NCI-H446 (cell line): Measurements from ENCODE around the gene PRDX5.
A peak's percentile ranks its signal among the peaks of the same experiment; 100 is the strongest.

Experiments used
- DNase-seq, 2 experiments: peaks; one replicate each; lab custom pipeline; 2025; lab: John Stamatoyannopoulos, UW

Gene PRDX5

DNA sequence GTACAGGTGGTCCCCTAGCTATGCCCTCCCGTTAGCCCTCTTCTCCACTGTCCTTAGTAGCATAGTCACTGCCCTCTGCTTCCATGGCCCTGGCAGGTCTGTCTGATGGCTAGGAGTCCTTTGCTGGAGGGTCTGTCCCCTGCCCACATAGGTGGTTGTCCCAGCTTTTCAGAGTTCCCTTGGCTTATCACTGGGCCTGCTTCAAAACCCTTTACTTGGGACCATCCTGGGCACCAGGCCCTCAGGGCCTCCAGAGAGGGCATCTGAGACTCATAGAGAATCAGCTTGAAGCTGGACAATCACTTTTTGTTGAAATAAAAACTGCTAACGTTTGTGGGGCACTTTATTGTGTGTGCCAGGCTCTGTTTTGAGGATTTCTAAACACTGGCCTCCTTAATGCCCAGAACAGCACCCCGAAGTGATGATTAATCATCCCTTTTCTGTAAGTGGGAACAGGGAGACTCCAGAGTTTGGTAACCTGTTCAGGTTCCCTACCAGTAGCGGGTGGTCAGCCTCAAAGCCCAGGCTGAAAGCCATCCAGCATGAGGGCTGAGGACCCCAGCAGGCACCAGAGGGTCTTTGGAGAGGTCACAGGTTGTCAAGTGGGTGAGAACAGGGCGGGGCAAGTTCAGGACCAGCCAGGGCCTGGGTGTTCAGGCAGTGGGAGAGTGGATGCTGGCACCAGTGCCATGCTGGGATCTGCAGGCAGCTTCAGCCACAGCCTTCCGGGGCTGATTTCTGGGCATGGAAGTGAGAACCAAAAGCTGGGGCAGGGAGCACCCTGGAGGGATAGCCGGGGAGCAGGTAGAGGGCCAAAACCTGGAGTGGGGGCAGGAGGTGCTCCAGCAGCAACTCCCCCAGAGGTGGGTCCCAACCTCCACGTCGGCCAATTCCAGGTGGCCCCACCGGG lies 27.3 kb upstream of the PRDX5 start:
- DNase-seq: no peak

DNA sequence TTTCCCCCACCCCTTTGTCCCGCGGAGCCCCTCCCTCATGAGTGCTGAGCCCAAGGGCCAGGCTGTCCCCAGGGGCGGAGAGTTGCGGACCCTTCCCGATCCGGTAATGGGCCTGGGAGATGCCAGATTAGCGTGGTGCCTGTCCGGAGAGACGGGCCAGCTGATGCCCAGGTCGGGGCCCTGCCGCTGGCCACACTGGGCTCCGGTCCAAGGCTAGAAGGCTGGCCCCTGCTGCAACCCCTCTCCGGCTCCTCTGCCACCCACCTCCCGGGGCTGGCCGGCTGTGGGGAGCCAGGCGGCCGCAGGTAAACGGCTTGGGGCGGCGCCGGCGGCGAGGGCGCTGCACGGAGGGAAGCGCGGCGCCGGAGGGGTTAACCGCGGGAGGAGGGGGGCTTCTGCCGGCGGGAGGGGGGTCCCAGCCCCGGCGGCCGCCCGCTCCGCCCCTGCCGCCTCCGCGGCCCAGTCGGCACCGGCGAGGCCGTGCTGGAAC lies 26.6 kb upstream of the PRDX5 start, which contains the start of gene KCNK4:
TSS of gene KCNK4 (plus strand) at position 41 of the 490 bp plus-strand sequence. CDS start 1,717 bp downstream, outside the sequence.
- DNase-seq: no peak

DNA sequence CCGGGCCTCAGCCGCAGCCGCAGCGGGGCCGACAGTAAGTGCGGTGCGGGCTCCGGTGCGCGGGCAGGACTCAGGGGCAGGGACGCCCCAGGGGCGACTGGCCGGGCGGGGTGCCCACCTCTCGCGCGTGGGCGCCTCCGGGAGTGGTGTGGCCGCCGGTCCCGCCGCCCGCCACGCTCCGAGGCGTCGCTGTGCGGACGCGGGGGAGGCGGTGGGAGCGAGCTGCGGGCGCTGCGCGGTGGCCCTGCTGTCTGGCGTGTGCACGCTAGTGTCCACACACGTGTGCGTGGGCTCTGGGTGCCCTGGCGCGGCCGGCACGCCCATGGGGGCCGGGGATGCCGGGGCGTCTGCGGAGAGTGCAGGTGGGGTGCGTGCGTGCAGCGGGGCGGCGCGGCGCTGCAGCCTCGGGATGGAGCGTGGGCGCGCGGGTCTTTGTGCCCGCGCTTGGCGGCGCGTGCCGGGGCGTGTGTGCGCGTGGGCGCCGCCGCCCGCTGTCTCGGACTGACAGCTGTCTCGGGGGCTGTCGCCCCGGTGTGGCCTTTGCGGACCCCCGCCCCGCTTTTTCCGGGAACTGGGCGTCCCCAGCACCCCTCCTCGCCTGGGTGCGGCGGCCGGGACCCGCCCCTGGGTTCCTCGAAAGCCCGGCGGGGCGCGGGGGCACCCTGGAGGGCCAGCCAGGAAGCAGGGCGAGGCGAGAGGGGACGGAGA lies 26.0 kb upstream of the PRDX5 start:
- no peak for DNase-seq

DNA sequence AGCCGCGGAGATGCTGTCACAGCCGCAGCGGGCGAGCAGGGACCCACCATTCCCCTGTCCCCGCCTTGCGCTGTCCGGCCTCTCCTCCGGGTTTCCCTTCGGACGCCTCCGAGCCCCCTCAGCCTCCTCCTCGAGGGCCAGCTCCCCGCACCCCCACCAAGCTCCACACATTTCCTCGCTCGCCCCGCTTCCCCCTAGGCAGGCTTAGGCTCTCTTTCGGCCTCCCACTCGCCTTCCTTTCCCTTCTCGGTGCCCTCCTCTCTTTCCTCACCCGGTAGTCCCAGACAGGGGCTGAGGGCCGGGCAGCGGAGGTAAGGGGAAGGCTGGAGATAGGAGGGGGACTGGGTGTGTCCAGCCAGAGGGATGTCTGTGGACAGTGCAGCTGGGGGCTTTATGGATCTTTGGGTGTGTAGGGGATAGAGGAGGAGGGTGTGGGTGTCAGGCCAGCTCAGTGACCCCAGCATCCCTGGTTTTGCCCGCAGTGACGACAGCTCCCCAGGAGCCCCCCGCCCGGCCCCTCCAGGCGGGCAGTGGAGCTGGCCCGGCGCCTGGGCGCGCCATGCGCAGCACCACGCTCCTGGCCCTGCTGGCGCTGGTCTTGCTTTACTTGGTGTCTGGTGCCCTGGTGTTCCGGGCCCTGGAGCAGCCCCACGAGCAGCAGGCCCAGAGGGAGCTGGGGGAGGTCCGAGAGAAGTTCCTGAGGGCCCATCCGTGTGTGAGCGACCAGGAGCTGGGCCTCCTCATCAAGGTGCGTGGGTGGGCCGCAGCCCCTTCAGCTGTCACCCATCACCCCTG lies 25.3 kb upstream of the PRDX5 start:
- DNase-seq: no peak

DNA sequence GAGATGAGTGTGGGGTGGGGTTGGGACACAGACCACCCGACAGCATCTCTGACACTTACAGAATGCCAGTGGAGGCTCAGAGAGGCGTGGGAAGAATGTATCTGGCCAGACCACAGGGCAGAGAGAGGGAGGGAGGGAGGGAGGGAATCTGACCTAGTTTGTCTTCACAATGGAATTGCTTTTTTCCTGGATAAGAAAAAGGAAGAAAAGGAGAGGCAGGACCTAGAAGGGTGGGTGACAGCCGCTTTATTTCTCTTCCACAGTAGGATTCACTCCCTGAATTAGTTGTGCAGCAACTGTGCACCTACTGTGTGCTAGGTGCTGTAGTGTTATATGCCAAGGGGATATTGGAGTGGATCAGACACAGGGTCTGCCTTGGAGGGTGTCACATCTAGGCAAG lies 23.1 kb upstream of the PRDX5 start:
- no peak for DNase-seq

DNA sequence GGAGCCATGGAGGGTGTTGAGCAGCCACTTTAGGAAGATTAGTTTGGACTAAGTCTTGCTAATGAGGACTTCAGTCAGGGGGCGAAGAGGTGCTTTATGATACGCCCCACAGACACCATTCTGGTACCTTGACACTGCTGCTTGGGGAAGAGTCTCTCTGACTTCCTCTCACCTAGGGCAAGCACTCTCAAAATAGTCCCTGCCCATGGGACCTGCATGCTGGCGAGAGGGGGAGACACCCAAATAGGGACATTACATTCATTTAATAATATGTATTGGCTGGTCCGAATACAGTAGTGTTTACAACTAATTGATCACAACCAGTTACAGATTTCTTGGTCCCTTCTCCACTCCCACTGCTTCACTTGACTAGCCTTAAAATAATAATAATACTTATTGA lies 22.2 kb upstream of the PRDX5 start:
- DNase-seq: no peak

DNA sequence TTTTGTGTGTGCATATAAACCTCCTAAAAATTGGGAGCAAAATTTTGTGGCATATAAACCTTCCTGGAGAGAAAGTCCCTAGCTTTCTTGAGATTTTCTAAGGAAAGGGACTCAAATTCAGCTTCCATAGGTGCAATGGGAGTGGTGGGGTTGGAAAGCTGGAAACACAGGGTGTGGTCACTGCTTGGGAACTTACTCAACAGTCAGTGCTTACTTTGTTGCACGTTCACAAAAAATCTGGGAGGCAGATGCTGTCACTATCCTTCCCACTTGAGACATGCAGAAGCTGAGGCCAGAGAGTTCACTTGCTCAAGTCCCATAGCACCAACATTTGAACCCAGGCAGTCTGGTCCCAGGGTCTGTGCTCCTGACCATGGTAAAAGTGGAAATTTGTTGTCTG lies 21.7 kb upstream of the PRDX5 start:
- DNase-seq: no peak

DNA sequence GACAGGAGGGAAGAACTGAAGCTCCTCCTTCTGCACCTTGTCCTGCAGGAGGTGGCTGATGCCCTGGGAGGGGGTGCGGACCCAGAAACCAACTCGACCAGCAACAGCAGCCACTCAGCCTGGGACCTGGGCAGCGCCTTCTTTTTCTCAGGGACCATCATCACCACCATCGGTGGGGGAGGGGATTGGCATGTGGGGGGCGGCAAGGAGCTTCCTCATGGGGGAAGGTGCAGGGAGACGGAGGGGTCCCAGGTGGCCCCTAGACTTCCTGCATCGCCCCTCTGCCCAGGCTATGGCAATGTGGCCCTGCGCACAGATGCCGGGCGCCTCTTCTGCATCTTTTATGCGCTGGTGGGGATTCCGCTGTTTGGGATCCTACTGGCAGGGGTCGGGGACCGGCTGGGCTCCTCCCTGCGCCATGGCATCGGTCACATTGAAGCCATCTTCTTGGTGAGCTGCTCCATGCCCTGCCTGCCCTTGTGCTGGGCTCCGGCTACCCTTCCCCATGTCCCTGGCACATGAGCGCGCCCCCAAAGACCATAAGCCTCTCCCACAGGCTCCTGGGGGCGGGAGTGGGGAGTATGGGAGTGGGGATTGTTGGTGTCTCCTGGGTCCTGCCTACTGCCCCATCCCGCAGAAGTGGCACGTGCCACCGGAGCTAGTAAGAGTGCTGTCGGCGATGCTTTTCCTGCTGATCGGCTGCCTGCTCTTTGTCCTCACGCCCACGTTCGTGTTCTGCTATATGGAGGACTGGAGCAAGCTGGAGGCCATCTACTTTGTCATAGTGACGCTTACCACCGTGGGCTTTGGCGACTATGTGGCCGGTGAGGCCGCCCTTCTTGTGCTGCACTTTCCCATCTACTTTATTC lies 20.9 kb upstream of the PRDX5 start:
- DNase-seq: no peak

DNA sequence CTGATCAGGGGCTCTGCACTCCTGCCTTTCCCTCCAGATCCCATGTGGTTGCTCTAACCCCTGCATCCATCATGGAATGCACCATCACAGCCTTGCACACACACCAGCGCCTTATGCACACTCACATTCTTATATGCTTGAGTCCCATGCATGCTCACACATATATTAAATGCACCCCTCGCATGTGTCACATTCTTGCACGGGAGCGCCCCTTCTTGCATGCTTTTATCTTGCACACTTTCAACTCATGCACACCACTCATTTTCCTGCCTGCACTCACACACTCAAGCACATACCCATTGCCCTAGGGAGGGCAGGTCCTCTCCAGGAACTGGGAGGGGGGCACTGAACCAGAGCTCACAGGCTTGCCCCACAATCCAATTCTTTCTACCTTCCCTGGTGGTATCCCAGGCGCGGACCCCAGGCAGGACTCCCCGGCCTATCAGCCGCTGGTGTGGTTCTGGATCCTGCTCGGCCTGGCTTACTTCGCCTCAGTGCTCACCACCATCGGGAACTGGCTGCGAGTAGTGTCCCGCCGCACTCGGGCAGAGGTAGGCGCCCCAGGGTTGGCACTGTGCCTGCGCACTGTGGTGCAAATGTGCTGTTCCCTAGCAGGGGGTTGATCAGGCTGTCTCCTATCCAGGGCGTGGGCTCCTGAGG lies 20.1 kb upstream of the PRDX5 start:
- DNase-seq: peak in 1 of 2 experiments; percentile 46

DNA sequence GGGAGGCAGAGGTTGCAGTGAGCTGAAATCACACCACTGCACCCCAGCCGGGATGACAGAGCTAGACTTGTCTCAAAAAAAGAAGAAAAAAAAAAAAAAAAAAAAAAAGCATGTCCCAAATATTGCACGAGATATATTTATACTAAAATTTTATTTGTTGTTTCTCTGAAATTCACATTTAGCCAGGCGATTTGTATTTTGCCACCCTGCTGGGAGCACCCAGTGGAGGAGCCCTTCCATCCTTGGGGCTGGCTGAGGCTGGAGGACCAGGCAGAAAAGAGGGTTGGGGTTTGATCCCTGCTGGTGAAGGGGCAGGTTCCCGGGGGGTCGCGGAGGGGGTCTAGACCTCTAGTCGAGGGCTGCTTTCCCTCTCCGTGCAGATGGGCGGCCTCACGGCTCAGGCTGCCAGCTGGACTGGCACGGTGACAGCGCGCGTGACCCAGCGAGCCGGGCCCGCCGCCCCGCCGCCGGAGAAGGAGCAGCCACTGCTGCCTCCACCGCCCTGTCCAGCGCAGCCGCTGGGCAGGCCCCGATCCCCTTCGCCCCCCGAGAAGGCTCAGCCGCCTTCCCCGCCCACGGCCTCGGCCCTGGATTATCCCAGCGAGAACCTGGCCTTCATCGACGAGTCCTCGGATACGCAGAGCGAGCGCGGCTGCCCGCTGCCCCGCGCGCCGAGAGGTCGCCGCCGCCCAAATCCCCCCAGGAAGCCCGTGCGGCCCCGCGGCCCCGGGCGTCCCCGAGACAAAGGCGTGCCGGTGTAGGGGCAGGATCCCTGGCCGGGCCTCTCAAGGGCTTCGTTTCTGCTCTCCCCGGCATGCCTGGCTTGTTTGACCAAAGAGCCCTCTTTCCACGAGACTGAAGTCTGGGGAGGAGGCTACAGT lies 18.7 kb upstream of the PRDX5 start:
- no peak for DNase-seq

DNA sequence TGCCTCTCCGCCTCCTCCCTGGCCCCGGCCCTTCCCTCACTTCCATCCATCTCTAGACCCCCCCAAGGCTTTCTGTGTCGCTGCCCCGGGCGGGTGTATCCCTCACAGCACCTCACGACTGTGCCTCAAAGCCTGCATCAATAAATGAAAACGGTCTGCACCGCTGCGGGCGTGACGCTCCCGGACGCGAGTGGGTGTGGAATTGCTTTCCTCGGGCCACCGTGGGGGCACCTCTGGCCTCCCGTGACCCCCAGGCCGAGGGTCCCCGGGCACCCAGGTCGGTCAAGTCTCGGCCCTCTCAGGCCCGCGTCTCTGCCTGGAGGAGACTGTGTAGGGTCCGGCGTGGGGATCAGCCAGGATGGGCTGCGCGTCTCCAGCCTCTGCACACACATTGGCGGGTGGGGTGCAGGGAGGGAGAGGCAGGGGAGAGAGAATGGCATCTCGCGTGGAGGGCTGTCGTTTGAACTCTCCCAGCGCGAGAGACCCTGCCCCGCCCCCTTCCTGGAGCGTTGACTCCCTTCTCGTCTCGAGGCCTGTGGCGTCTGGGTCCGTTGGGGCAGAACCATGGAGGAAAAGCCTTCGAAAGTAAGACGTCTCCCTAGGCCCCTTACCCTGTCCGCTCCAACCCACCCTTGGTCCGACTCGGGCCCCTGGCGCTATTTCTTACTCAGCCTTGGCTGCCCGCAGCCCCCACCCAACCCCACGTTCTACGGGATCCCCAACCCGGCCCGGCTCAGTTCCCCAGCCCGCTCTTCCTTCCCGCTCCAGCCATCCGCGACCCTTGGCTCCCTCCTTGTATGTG lies 17.9 kb upstream of the PRDX5 start, which contains the start of gene CATSPERZ:
TSS of gene CATSPERZ (plus strand) at position 512 of the 802 bp plus-strand sequence. CDS start at position 565, 53 bp downstream.
- no peak for DNase-seq

DNA sequence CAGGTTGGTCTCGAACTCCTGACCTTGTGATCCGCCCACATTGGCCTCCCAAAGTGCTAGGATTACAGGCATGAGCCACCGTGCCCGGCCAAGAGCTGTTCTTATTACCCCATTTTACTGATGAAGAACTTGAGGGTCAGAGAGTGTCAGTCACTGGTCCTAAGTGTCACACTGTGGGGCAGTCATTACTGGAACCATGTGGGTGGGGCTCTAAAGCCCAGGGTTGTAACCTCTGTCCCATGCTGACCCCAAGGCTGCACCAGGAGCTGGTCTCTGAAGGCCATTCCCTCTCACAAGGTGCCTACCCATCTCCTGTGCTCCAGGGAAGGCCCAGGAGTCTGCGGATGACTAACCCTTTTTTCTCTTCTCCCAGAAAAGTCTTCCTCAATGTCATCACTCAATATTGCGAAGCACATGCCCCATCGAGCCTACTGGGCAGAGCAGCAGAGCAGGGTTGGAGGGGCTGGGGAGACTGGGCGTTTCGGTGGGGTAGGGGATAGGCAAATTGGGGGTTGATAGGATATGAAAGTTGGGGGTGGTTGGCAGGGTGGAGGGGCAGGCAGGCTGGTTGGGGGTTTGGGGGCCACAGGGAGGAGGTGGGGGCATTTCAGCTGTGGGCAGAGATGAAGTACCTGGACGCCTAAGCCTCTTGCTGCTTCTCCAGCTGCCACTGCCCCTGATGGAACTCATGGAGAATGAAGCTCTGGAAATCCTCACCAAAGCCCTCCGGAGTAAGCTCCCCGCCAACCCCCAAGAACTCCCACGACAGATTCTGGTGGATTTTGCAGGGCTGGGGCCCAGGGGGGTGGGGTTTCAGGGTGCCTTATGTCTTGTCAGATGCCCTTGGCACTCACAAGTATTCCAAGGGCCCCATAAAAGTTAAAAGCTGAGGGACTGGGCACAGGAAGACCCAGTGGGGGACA lies 14.6 kb upstream of the PRDX5 start:
- DNase-seq: no peak

DNA sequence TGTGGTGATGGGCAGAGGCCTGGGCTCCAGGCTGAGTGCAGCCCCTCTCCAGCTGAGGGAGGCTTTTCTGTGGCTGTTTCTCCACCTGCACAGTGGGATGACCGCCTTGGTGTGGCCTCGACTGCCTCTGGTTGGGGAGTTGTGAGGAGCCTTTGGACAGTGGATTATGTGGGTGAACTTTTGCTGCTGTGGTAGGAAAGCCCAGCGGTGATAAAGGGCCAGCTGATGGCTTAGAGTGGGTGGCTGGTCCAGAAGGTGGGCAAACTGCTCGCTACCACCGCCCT lies 13.9 kb upstream of the PRDX5 start:
- no peak for DNase-seq

DNA sequence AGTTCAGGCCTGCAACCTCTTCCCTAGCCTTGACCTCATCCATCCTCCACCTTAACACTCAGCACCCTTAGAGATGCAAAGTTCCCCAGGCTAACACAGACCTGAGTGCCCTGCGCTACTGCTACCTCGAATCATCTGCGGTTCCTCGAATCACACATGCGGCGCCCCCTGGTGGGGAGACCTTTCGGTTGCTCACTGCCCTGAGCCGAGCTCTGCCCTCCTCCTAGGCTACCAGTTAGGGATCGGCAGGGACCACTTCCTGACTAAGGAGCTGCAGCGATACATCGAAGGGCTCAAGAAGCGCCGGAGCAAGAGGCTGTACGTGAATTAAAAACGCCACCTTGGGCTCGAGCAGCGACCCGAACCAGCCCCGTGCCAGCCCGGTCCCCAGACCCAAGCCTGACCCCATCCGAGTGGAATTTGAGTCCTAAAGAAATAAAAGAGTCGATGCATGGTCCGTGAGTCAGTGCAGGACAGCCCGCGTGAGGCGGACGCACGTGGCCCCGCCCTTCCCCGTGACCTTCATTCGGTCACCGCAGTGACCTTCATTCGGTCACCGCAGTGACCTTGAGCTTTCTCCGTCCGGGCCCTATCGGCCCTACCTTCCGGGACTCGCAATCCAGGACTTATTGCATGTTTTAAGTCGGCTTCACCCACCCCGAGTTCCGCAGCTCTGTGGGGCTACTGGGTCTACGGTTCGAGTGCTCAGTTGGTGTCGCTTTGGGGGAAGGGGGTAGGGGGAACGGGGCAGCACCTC lies 13.4 kb upstream of the PRDX5 start:
- DNase-seq: peak; percentile 83 to 94

DNA sequence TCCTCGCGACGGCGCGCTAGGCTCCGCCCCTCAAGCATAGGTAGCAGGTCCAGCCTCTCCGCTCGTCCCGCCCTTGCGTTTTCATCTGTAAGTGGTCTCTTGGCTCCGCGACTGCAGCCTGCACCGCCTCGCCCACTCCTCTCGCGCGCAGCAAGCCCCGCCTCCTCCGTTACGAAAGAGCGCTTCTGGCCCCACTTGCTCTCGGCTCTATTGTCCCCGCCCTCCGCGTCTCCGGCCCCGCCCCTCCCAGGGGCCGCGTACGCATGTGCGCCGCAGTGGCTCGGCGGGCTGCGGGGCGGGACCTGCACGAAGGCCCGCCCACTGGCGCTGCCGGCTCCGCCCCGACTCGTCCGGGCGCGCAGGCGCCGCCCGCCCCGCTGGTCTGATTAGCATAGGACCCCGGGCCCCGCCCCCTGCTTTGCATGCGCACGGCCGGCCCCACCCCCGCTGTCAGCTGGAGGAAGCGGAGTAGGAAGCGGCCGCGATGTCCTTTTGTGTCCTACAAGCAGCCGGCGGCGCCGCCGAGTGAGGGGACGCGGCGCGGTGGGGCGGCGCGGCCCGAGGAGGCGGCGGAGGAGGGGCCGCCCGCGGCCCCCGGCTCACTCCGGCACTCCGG lies 12.7 kb upstream of the PRDX5 start, which contains the start of gene ESRRA:
TSS of gene ESRRA (plus strand) at position 450 of the 616 bp plus-strand sequence. CDS start 1,656 bp downstream, outside the sequence.
- peak; percentile 99 to 100 for DNase-seq
